GM23248 (cell line): Measurements from ENCODE around the gene PTPRN2. TPM values are rescaled to one million over a fixed set of nuclear protein-coding genes. Genes with fewer than 3 reads are reported as not detected.

Source experiments
- DNase-seq: peaks from one replicate; pipeline ENCODE4 v3.0.0-alpha.2; 2015
- H2AFZ ChIP-seq: fragments of 200-600 bp; sonication (generic); 2 replicates; pipeline ENCODE4 v1.6.1; 2016; ENCODE audit warnings: antibody characterized with exemption
- H3F3A ChIP-seq: fragments of 200-600 bp; sonication (generic); 2 replicates; pipeline ENCODE4 v1.6.1; 2016; ENCODE audit warnings: mild to moderate bottlenecking, antibody characterized with exemption, mixed run types; ENCODE audit not compliant: insufficient read depth
- H3K27ac ChIP-seq: fragments of 200-600 bp; sonication (generic); 2 replicates; pipeline ENCODE4 v1.5.1; 2016; ENCODE audit warnings: mild to moderate bottlenecking
- H3K27me3 ChIP-seq: fragments of 200-600 bp; sonication (generic); replicated peaks from 2 replicates; pipeline ENCODE4 v1.6.1; 2016; ENCODE audit warnings: mild to moderate bottlenecking; ENCODE audit not compliant: insufficient read depth
- H3K36me3 ChIP-seq: fragments of 200-600 bp; sonication (generic); 2 replicates; pipeline ENCODE4 v1.6.1; 2016; ENCODE audit warnings: low read depth, mild to moderate bottlenecking
- H3K4me1 ChIP-seq: fragments of 200-600 bp; sonication (generic); 2 replicates; pipeline ENCODE4 v1.6.1; 2016; ENCODE audit warnings: mild to moderate bottlenecking; ENCODE audit not compliant: insufficient read depth
- H3K4me2 ChIP-seq: fragments of 200-600 bp; sonication (generic); one replicate; pipeline ENCODE4 v1.6.1; 2016; ENCODE audit warnings: mild to moderate bottlenecking; ENCODE audit not compliant: unreplicated experiment
- H3K4me3 ChIP-seq: fragments of 200-600 bp; sonication (generic); 2 replicates; pipeline ENCODE4 v1.5.1; 2016; ENCODE audit warnings: mild to moderate bottlenecking
- H3K79me2 ChIP-seq: fragments of 200-600 bp; sonication (generic); 2 replicates; pipeline ENCODE4 v1.6.1; 2016; ENCODE audit warnings: mild to moderate bottlenecking; ENCODE audit not compliant: insufficient read depth
- H3K9ac ChIP-seq: fragments of 200-600 bp; sonication (generic); 2 replicates; pipeline ENCODE4 v1.6.1; 2016; ENCODE audit warnings: mild to moderate bottlenecking
- H3K9me2 ChIP-seq: fragments of 200-600 bp; sonication (generic); 2 replicates; pipeline ENCODE4 v1.6.1; 2016; ENCODE audit warnings: mixed run types, mild to moderate bottlenecking, moderate library complexity; ENCODE audit not compliant: insufficient read depth
- H3K9me3 ChIP-seq: fragments of 200-600 bp; sonication (generic); one replicate; pipeline ENCODE4 v1.6.1; 2017; ENCODE audit warnings: low read depth
- H4K20me1 ChIP-seq: fragments of 200-600 bp; sonication (generic); 2 replicates; pipeline ENCODE4 v1.6.0; 2016; ENCODE audit not compliant: insufficient read depth
- EZH2 ChIP-seq: fragments of 200-600 bp; sonication (generic); IDR thresholded peaks from 2 replicates; pipeline ENCODE4 v1.6.1; 2018; ENCODE audit warnings: antibody characterized with exemption, mild to moderate bottlenecking; ENCODE audit not compliant: insufficient read depth, poor library complexity, severe bottlenecking
- EZH2phosphoT487 ChIP-seq: fragments of 200-600 bp; sonication (generic); IDR thresholded peaks from 2 replicates; pipeline ENCODE4 v1.6.1; 2018; ENCODE audit warnings: antibody characterized with exemption, moderate library complexity, mild to moderate bottlenecking, low read depth; ENCODE audit not compliant: insufficient read depth
- WGBS, 2 experiments: methylation state at CpG; one replicate each; pipeline ENCODE4 v1.1.6; 2015 to 2017; ENCODE audit warnings: low lambda C conversion rate in 2 of 2, low coverage in 1 of 2; ENCODE audit errors: missing lambda C conversion rate in 2 of 2; 5-methylcytosine and 5-hydroxymethylcytosine counted together
- in situ Hi-C: fragments of 300-500 bp; cut with MboI; formaldehyde crosslinking; loops from 2 replicates; pipeline ENCODE4 v1.15.0; 2020
- polyA plus RNA-seq: library from polyadenylated mRNA; unstranded; fragments of >200 nt; fragmentation: Nextera tagmentation; extraction: Ambion mirVana; gene quantifications from 2 replicates; pipeline ENCODE4 v1.2.1, GENCODE V29; 2016
- total RNA-seq: library from RNA; depleted of rRNA; stranded (reverse); fragments of >200 nt; shearing (Covaris generic); gene quantifications from 2 replicates; pipeline ENCODE4 v1.2.3, GENCODE V29; 2014

PTPRN2 gene
- total and polyA plus RNA-seq, 2 experiments from 2014 or later: 0.13 TPM; not detected in 1

GRCh38 chr7:157807510-157807909, 780.1 kb downstream of the PTPRN2 start:
- DNase-seq: no peak
- Histone ChIP-seq H3K4me3 (no peak overlapping the region), H3K36me3 (no peaks in the 10 kb centered on the region), H4K20me1 (no peaks in the 10 kb centered on the region), H3K9me3 (no peaks in the 10 kb centered on the region), H3K4me2 (no peak overlapping the region), H3K79me2 (no peaks in the 10 kb centered on the region), H3K27ac (no peak overlapping the region), H3K4me1 (no peaks in the 10 kb centered on the region), H2AFZ (no peak overlapping the region), H3K27me3 (no peaks in the 10 kb centered on the region), H3K9me2 (no peaks in the 10 kb centered on the region), H3K9ac (no peak overlapping the region), H3F3A (no peaks in the 10 kb centered on the region)
- 3 to 4% methylated on average over 4 of the region's 4 CpGs for WGBS, 2 experiments
- TF ChIP-seq EZH2phosphoT487: no peak
- TF ChIP-seq EZH2: no peak
- in situ Hi-C loops: no loop called here

GRCh38 chr7:157806711-157807110, 780.9 kb downstream of the PTPRN2 start:
- H3K4me3 ChIP-seq: no peak overlapping the region
- no peaks in the 10 kb centered on the region for H3K79me2 ChIP-seq
- TF ChIP-seq EZH2: no peak
- no peak for TF ChIP-seq EZH2phosphoT487
- no peak for DNase-seq
- no peaks in the 10 kb centered on the region for H3K36me3 ChIP-seq
- no peaks in the 10 kb centered on the region for H3K9me3 ChIP-seq
- H4K20me1 ChIP-seq: no peaks in the 10 kb centered on the region
- H3K27me3 ChIP-seq: no peaks in the 10 kb centered on the region
- H3K9ac ChIP-seq: no peak overlapping the region
- in situ Hi-C loops: no loop called here
- 20 to 25% methylated on average over 4 of the region's 4 CpGs for WGBS, 2 experiments
- no peak overlapping the region for H3K27ac ChIP-seq
- H3K9me2 ChIP-seq: no peaks in the 10 kb centered on the region
- no peak overlapping the region for H2AFZ ChIP-seq
- H3K4me2 ChIP-seq: no peak overlapping the region
- H3K4me1 ChIP-seq: no peaks in the 10 kb centered on the region
- H3F3A ChIP-seq: no peaks in the 10 kb centered on the region

GRCh38 chr7:157805713-157806112, 781.9 kb downstream of the PTPRN2 start:
- Histone ChIP-seq H3K4me1 (no peaks in the 10 kb centered on the region), H3K9ac (no peak overlapping the region), H3K4me3 (no peak overlapping the region), H3K79me2 (no peaks in the 10 kb centered on the region), H3F3A (no peaks in the 10 kb centered on the region), H4K20me1 (no peaks in the 10 kb centered on the region), H3K9me3 (no peaks in the 10 kb centered on the region), H2AFZ (no peak overlapping the region), H3K9me2 (no peaks in the 10 kb centered on the region), H3K4me2 (no peak overlapping the region), H3K36me3 (no peaks in the 10 kb centered on the region), H3K27me3 (no peaks in the 10 kb centered on the region), H3K27ac (no peak overlapping the region)
- no peak for TF ChIP-seq EZH2
- TF ChIP-seq EZH2phosphoT487: no peak
- 31 to 38% methylated on average over 4 to 6 of the region's 6 CpGs for WGBS, 2 experiments
- in situ Hi-C loops: no loop called here
- DNase-seq: no peak

- in situ Hi-C loops: no loop called here
- no peak overlapping the region for H2AFZ ChIP-seq
- H3K4me2 ChIP-seq: no peak overlapping the region
- H4K20me1 ChIP-seq: no peaks in the 10 kb centered on the region
- no peaks in the 10 kb centered on the region for H3K4me1 ChIP-seq
- no peak for TF ChIP-seq EZH2phosphoT487
- TF ChIP-seq EZH2: no peak
- no peak overlapping the region for H3K4me3 ChIP-seq
- H3K9me3 ChIP-seq: no peaks in the 10 kb centered on the region
- H3F3A ChIP-seq: no peaks in the 10 kb centered on the region
- no peaks in the 10 kb centered on the region for H3K36me3 ChIP-seq
- 32 to 38% methylated on average over 5 of the region's 5 CpGs for WGBS, 2 experiments
- no peaks in the 10 kb centered on the region for H3K9me2 ChIP-seq
- DNase-seq: no peak
- no peaks in the 10 kb centered on the region for H3K27me3 ChIP-seq
- no peak overlapping the region for H3K27ac ChIP-seq
- no peaks in the 10 kb centered on the region for H3K79me2 ChIP-seq
- no peak overlapping the region for H3K9ac ChIP-seq
These were observed 783.7 kb downstream of the PTPRN2 start for GRCh38 chr7:157803906-157804305.
